Right atrium auricular region (tissue), 2 donors: Measurements from ENCODE around the gene PPP1CA. TPM values are rescaled to one million over a fixed set of nuclear protein-coding genes. Genes with fewer than 3 reads are reported as not detected.

ENCODE experiments used
- DNase-seq: peaks from one replicate; pipeline ENCODE4 v3.0.0-alpha.2; 2019; ENCODE audit warnings: low spot score
- H3K27ac ChIP-seq, 2 donors: fragments of 200-600 bp; sonication (generic); 1 replicate in 1 of 2; 2 replicates in 1 of 2; pipeline ENCODE4 v1.5.1; 2016 to 2019
- H3K27me3 ChIP-seq, 2 donors: fragments of 200-600 bp; sonication (generic); one replicate each; pipeline versions ENCODE4 v1.5.1 to v1.6.0; 2017 to 2019
- H3K36me3 ChIP-seq: fragments of 200-600 bp; sonication (generic); one replicate; pipeline ENCODE4 v1.5.1; 2016
- H3K4me1 ChIP-seq, 2 donors: fragments of 200-600 bp; sonication (generic); one replicate each; pipeline versions ENCODE4 v1.5.1 to v1.6.0; 2017 to 2019
- H3K4me3 ChIP-seq, 2 donors: fragments of 200-600 bp; sonication (generic); 1 replicate in 1 of 2; 2 replicates in 1 of 2; pipeline ENCODE4 v1.5.1; 2017 to 2019; ENCODE audit warnings: mild to moderate bottlenecking in 1 of 2, moderate library complexity in 1 of 2
- H3K9me3 ChIP-seq, 2 donors: fragments of 200-600 bp; sonication (generic); one replicate each; pipeline ENCODE4 v1.5.1; 2019
- total RNA-seq, 2 donors: library from RNA; depleted of rRNA; stranded (reverse); fragments of >200 nt; gene quantifications; one replicate each; pipeline ENCODE4 v1.1.0, GENCODE V29; 2016
- TF ChIP-seq, protein P1 (sequence below), 2 donors: fragments of 200-600 bp; sonication (generic); IDR thresholded peaks; one replicate each; pipeline ENCODE4 v1.5.1; 2019; ENCODE audit warnings: antibody characterized with exemption in 2 of 2

Gene PPP1CA
- total RNA-seq, 2 donors from 2014 or later = 97.8 to 112 TPM

DNA sequence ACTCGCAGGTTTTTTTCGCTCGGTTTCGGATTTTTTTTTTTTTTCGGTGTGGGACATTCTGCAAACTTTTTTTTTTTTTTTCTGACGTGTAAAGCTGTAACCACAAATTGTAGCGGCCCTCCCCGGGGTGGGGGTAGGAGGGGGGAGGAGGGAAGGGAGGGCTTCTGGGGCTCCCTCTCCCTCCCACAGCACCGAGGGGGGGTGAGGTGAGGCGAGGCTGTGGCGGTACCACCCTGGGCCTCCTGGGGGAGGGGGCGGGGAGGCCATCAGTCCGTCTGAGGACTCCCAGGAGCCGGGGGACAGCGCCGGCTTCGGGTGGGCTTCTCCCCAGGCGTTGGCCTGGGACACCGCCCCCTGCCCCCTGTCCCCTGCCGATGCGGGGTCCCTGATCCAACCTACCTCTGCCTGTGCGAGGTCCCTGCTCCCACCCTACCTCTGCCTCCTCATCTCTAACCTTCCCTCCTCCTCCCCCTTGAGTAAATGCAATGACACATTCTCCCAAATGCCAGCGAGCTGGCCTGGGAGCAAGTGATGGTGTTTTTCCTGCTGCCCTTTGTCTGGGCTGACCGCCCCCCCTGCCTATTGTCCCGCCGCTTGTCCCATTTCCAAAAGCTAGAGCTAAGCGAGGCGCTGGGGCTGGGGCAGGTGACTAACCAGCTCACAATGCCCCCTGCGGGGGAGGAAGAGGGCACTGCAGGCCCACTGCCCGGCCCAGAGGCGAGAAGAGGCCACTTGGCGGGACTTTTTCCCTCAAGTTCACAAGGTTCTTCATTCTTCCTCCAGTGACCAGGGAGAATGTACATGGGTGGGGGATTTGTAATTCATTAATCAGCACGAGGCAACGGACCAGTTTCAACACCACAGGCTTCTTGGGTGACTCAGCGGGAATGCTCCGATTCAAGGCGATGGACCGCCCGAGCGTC is 27.7 kb downstream of the PPP1CA start:
- H3K27me3 ChIP-seq = no peaks in the 10 kb centered on the region
- no peaks in the 10 kb centered on the region for H3K36me3 ChIP-seq
- no peaks in the 10 kb centered on the region for H3K9me3 ChIP-seq
- peak overlapping the region; percentile 74 to 77 for H3K4me3 ChIP-seq
- DNase-seq = peak; percentile 94
- TF ChIP-seq, protein P1, sequence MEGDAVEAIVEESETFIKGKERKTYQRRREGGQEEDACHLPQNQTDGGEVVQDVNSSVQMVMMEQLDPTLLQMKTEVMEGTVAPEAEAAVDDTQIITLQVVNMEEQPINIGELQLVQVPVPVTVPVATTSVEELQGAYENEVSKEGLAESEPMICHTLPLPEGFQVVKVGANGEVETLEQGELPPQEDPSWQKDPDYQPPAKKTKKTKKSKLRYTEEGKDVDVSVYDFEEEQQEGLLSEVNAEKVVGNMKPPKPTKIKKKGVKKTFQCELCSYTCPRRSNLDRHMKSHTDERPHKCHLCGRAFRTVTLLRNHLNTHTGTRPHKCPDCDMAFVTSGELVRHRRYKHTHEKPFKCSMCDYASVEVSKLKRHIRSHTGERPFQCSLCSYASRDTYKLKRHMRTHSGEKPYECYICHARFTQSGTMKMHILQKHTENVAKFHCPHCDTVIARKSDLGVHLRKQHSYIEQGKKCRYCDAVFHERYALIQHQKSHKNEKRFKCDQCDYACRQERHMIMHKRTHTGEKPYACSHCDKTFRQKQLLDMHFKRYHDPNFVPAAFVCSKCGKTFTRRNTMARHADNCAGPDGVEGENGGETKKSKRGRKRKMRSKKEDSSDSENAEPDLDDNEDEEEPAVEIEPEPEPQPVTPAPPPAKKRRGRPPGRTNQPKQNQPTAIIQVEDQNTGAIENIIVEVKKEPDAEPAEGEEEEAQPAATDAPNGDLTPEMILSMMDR (IDR thresholded peaks at IDR 0.05) = peak; percentile 24 to 72
- H3K27ac ChIP-seq = peak overlapping the region; percentile 89 to 93
- H3K4me1 ChIP-seq = peaks cover 0 to 44% of the 10 kb centered on the region in 2 donors

DNA sequence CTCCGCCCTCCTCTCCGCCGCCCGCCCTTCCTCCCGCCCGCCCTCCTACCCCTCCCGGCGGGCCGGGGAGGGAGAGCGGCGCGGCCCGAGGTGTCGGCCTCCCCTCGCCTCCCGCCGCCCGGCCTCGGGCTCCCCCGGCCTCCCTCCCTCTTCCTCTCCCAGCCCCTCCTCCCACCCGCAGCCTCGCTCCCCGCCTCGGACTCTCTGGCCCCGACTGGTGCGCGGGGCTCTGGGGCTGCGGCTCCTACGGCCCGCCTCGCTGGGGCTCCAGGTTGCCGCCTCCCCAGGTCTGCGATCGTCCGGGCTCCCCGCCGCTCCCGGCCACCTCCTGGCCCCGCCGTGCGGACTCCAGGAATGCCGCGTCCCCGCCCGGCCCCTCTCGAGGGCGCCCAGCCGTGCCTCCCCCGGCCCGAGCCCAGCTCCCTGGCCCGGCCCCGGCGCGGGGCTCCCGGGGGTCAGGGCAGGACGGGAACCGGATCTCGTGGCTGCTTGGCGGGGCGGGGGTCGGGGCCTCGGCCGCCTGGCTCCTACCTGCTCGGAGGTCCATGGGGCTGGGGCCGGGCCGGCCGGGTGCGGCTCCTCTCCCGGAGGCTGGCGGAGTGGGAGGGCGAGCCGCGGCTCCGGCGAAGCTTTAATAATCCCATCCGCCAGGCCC is 28.5 kb downstream of the PPP1CA start, which contains the start of gene CLCF1:
Gene CLCF1 (minus strand): TSS at position 606 of the 655 bp plus-strand sequence. CDS start 59 bp downstream, at position 547.
- H3K4me3 ChIP-seq = peak within 1 kb of the TSS; percentile 74 to 77
- no peaks in the 10 kb centered on the region for H3K36me3 ChIP-seq
- H3K9me3 ChIP-seq = no peaks in the 10 kb centered on the region
- no peaks in the 10 kb centered on the region for H3K27me3 ChIP-seq
- TF ChIP-seq, protein P1 (IDR thresholded peaks at IDR 0.05) = no peak
- H3K4me1 ChIP-seq = peaks cover 0 to 50% of the 10 kb centered on the region in 2 donors
- peak within 1 kb of the TSS; percentile 89 to 93 for H3K27ac ChIP-seq
- no peak for DNase-seq

DNA sequence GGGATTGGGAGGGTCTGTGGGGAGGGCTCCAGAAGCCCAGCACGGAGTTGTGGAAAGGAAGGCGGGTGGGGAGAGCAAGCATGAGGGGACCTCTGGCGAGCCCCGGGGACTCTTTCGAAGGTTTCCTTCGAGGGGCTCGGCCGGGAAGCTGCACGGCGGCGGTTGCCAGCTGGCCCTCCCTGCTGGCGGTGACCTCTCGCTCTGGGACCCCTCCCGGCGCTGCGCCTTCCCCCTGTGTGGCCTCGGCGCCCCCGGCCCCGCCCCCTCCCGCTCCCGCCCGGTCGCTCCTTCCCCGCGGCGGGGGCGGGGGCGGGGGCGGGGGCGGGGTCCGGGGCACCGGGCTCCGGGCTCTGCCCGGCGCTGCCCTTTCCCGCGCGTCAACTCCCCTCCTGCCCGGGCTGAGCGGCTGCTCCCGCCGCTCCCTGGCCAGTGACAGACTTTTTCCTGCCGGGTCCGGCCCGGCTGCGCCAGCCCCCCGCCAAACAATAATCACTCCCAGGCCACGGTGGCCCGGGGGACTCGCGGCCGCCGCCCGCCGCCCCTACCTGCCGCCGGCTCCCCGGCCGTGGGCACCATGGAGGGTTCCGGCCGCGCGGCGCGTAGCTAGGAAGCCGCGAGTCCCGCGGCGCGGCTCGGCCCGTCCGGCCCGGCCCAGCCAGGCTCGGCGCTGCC is 29.2 kb downstream of the PPP1CA start:
- H3K4me1 ChIP-seq = peaks cover 0 to 56% of the 10 kb centered on the region in 2 donors
- H3K4me3 ChIP-seq = peak overlapping the region; percentile 74 to 77
- H3K36me3 ChIP-seq = no peaks in the 10 kb centered on the region
- H3K27me3 ChIP-seq = no peaks in the 10 kb centered on the region
- TF ChIP-seq, protein P1 (IDR thresholded peaks at IDR 0.05) = no peak
- no peak for DNase-seq
- peak overlapping the region; percentile 89 to 93 for H3K27ac ChIP-seq
- H3K9me3 ChIP-seq = no peaks in the 10 kb centered on the region

DNA sequence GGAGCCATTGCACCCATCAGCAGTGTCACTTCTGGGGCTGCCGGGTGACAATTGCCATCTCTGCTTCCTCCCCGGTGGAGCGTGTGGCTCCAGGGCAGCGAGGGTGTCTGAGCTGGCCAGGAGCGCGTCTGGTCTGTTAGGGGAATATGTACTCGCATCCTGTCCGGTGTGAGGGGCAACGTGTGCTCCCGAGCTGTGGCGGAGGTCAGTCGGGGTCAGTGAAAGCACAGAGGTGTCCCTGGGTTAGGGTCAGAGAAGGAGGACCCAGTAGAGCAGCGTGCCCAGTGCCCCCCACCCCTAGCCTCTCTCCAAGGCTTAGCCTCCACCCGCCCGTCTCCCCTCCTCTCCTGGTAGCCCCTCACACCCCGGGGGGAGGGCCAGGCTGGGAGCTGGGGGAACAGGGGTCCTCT is 29.7 kb downstream of the PPP1CA start:
- H3K27me3 ChIP-seq = no peaks in the 10 kb centered on the region
- TF ChIP-seq, protein P1 (IDR thresholded peaks at IDR 0.05) = no peak
- peaks cover 0 to 62% of the 10 kb centered on the region in 2 donors for H3K4me1 ChIP-seq
- H3K9me3 ChIP-seq = no peaks in the 10 kb centered on the region
- peak overlapping the region; percentile 74 to 77 for H3K4me3 ChIP-seq
- no peak for DNase-seq
- H3K36me3 ChIP-seq = no peaks in the 10 kb centered on the region
- peak overlapping the region; percentile 89 to 93 for H3K27ac ChIP-seq

DNA sequence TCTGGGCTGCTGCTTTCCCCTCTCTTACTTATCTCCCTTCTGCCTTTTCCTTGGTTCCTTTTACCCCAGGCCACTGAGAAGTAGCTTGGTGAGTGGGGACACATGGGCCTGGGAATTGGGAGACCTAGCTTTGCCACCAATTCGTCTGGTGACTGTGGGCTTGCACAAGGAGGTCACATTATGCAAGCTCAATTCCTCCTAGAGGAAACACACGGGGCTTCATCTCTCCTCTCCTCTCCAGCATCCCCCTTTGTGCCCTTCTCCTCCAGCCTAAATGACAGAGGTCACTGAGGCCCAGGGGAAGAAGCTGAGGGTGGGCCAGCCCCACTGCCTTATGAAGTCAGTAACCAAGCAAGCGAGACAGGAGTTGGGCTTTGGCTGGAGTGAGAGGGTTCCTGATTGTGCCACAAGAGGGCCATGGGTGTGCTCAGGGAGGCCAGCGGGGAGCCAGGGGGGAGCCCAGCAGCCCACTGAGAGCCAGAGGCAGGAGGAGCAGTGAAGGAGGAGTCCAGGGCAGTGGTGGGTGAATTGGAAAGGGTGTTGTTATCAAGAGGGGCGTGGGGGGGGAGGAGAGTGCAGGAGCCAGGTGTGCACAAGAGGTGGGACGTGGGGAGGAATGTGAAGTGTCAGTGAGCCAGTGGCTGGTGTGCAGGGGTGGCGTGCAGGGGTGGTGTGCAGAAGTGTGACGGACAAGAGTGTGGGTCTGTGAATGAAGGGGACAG is 30.3 kb downstream of the PPP1CA start:
- Histone ChIP-seq H3K36me3 (no peaks in the 10 kb centered on the region), H3K9me3 (no peaks in the 10 kb centered on the region), H3K4me1 (peaks cover 0 to 67% of the 10 kb centered on the region in 2 donors), H3K27me3 (no peaks in the 10 kb centered on the region), H3K4me3 (peak overlapping the region in 1 of 2 donors; percentile 77), H3K27ac (peak overlapping the region; percentile 89 to 93)
- DNase-seq = peak; percentile 72
- TF ChIP-seq, protein P1 (IDR thresholded peaks at IDR 0.05) = peak in 1 of 2 donors; percentile 59
